Measurements from ENCODE around the gene STAG1. TPM values are rescaled to one million over a fixed set of nuclear protein-coding genes. Genes with fewer than 3 reads are reported as not detected.
A peak's percentile ranks its signal among the peaks of the same experiment; 100 is the strongest.
"Not testable (repeated sequence)": the region's sequence is repeated elsewhere in the genome, so short reads cannot be mapped to it uniquely, and the experiment has no call there.

Gene STAG1
- total RNA-seq, 6 experiments from 2014 or later = 8.2 to 18.5 (median 12.7) TPM

DNA sequence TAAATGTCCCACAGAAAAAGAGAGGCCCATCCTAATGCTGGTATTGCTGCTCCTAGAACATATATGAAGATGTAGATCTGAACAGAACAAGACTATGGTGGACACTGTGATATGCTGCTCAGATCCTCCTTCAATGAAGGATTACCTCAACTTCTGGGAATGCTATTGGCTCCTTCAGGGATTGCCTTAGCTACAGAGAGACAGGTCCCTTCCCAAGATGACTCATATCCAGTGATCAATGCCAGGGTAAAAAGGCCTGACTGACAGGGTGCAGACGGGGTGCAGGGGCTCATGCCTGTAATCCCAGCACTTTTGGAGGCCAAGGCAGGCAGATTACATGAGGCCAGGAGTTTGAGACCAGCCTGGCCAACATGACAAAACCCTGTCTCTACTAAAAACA lies 20.5 kb upstream of the STAG1 start:
- 78% methylated on average over 1 of the region's 1 CpG for WGBS (ENCODE audit: insufficient coverage, low coverage, low lambda C conversion rate, missing lambda C conversion rate)
- Histone ChIP-seq H3K27ac (no peak overlapping the region), H3K4me1 (no peaks in the 10 kb centered on the region), H3K4me3 (no peak overlapping the region), H3K27me3 (no peaks in the 10 kb centered on the region), H3K9me3 (no peaks in the 10 kb centered on the region), H3K36me3 (no peaks in the 10 kb centered on the region)
- TF ChIP-seq, protein P1, sequence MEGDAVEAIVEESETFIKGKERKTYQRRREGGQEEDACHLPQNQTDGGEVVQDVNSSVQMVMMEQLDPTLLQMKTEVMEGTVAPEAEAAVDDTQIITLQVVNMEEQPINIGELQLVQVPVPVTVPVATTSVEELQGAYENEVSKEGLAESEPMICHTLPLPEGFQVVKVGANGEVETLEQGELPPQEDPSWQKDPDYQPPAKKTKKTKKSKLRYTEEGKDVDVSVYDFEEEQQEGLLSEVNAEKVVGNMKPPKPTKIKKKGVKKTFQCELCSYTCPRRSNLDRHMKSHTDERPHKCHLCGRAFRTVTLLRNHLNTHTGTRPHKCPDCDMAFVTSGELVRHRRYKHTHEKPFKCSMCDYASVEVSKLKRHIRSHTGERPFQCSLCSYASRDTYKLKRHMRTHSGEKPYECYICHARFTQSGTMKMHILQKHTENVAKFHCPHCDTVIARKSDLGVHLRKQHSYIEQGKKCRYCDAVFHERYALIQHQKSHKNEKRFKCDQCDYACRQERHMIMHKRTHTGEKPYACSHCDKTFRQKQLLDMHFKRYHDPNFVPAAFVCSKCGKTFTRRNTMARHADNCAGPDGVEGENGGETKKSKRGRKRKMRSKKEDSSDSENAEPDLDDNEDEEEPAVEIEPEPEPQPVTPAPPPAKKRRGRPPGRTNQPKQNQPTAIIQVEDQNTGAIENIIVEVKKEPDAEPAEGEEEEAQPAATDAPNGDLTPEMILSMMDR (IDR thresholded peaks at IDR 0.05) = no peak
- no peak for TF ChIP-seq POLR2A (IDR thresholded peaks at IDR 0.05)
- intact Hi-C loops (cut with DNase I) = no loop called here
- DNase-seq (no peak), ATAC-seq (no peak)

DNA sequence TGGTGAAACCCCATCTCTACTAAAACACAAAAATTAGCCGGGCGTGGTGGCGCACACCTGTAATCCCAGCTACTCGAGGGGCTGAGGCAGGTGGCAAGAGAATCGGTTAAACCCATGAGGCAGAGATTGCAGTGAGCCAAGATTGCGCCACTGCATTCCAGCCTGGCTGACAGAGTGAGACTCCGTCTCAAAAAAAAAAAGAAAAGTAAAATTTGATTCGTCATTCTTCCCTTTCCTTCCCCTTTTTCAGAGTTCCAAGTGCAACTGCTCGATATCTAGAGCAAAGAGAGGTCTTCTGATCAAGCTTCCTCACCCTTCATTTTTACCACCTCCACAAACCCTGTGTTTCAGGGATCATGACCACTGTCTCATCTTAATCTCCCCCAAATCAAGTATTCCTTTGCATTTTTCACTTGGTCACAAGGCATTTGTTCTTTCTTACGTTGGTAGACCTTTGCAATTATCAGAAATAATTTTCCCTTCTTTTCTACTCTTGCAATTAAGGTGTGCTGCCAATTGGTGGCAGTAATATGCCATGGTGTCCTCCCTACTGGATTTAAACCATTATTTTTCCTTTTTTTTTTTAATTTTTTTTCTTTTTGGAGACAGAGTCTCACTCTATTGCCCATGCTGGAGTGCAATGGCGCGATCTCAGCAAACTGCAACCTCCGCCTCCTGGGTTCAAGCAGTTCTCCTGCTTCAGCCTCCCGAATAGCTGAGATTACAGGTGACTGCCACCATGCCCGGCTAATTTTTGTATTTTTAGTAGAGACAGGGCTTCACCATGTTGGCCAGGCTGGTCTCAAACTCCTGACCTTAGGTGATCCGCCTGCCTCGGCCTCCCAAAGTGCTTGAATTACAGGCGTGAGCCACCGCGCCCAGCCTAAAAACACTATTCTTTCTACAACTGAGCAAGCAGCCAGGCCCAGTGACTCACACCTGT lies 6.3 kb upstream of the STAG1 start:
- peak; percentile 52 to 79 (median 74) for ATAC-seq
- not testable (repeated sequence) for H3K27me3 ChIP-seq, H3K36me3 ChIP-seq, H3K4me1 ChIP-seq, H3K9me3 ChIP-seq, H3K4me3 ChIP-seq, H3K27ac ChIP-seq
- TF ChIP-seq, protein P1 (IDR thresholded peaks at IDR 0.05) = peak; percentile 46 to 62 (median 52)
- peak in 1 of 3 donors; percentile 43 for DNase-seq
- 72% methylated on average over 14 of the region's 20 CpGs for WGBS (ENCODE audit: insufficient coverage, low coverage, low lambda C conversion rate, missing lambda C conversion rate)
- intact Hi-C loops (cut with DNase I) = loop anchor here in 1 of 2 donors (5.0 to 10.0 kb wide), 2 partner anchors 254 to 684 kb away; no protein-coding TSS in a partner anchor

DNA sequence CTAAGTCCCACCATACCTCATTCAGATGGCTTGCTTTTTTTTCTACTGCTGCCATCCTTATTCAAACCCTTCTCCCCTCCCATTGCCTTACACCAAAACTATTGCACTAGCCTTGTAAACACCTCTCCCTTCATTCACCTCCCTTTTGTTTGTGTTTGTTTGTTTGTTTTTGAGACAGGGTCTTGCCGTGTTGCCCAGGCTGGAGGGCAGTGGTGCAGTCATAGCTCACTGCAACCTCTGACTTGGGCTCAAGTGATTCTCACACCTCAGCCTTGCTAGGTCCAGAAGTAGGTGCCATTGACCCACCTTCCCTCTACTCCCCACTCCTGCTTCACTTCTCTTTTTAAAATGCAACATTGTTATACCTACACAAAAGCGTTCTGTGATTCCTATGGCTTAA lies 3.0 kb upstream of the STAG1 start:
- no peak overlapping the region for H3K4me3 ChIP-seq
- DNase-seq (no peak), ATAC-seq (no peak)
- H3K27me3 ChIP-seq = no peaks in the 10 kb centered on the region
- no peaks in the 10 kb centered on the region for H3K9me3 ChIP-seq
- no peak overlapping the region for H3K27ac ChIP-seq
- H3K36me3 ChIP-seq = no peaks in the 10 kb centered on the region
- H3K4me1 ChIP-seq = peaks cover 0 to 7% (median under 1%) of the 10 kb centered on the region in 4 donors
- TF ChIP-seq, protein P1 (IDR thresholded peaks at IDR 0.05) = no peak
- no peak for TF ChIP-seq POLR2A (IDR thresholded peaks at IDR 0.05)
- intact Hi-C loops (cut with DNase I) = loop anchor here in 1 of 2 donors (5.0 to 10.0 kb wide), 2 partner anchors 257 to 680 kb away; no protein-coding TSS in a partner anchor
- 94% methylated on average over 2 of the region's 2 CpGs for WGBS (ENCODE audit: insufficient coverage, low coverage, low lambda C conversion rate, missing lambda C conversion rate)

DNA sequence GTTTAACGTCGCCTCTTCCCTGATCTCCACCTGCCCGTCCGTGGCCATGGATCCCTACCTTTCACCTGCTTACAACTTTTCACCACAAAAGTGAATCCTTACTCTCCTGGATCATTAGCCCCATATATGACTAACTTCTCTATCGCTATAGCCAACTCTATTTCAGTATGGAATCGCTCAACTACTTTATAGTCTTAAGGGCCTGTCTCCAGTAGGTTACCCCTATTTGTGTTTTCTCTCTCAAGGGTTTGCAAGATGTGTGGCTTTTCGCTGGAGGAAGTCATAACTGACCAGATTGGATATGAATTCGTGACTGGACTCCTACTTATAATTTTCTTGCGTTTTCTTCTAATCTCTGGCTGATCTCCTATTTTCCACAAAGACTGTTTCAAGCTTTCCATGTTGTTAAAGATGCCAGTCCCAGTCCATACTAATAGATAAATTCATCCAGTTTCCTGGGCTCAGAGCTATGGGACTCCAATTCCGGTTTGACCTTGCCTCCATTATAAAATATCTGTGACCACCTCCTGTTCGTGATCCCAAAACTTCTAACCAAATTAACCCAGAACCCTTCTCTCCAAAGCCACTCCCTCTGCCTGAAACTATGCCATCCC lies 1.3 kb upstream of the STAG1 start:
- peak overlapping the region; percentile 71 to 79 (median 73) for H3K4me3 ChIP-seq
- intact Hi-C loops (cut with DNase I) = loop anchor here (5.0 to 10.0 kb wide), 2 partner anchors 259 to 679 kb away; no protein-coding TSS in a partner anchor
- 41% methylated on average over 11 of the region's 11 CpGs for WGBS (ENCODE audit: insufficient coverage, low coverage, low lambda C conversion rate, missing lambda C conversion rate)
- DNase-seq (no peak), ATAC-seq (no peak)
- TF ChIP-seq, protein P1 (IDR thresholded peaks at IDR 0.05) = no peak
- TF ChIP-seq POLR2A (IDR thresholded peaks at IDR 0.05) = no peak
- no peaks in the 10 kb centered on the region for H3K27me3 ChIP-seq
- no peaks in the 10 kb centered on the region for H3K36me3 ChIP-seq
- H3K9me3 ChIP-seq = no peaks in the 10 kb centered on the region
- H3K4me1 ChIP-seq = peaks cover 0 to 15% (median 4%) of the 10 kb centered on the region in 4 donors
- H3K27ac ChIP-seq = peak overlapping the region; percentile 99 to 100 (median 99)
